IMR-90 (cell line): ENCODE measurements around the gene RABGGTA. TPM values are rescaled to one million over a fixed set of nuclear protein-coding genes. Genes with fewer than 3 reads are reported as not detected.

ENCODE experiments used
- polyA plus RNA-seq, 3 experiments: library from polyadenylated mRNA; depleted of rRNA; stranded (reverse); fragments of >200 nt; gene quantifications; 2 replicates each; pipeline ENCODE4 v1.2.3, GENCODE V29; 2012; ENCODE audit warnings: low replicate concordance in 1 of 3
- total RNA-seq: library from RNA; depleted of rRNA; stranded (reverse); fragments of >200 nt; gene quantifications from 2 replicates; pipeline ENCODE4 v1.2.3, GENCODE V29; 2012
- TF ChIP-seq, protein P1 (sequence below): conservative IDR thresholded peaks from 2 replicates; pipeline ENCODE4 v1.5.1; 2012; ENCODE audit warnings: mild to moderate bottlenecking, low read depth, low read length, improper control_type of control experiment

The RABGGTA gene
- total and polyA plus RNA-seq, 2 of the 4 experiments (the other 2 are of a cell fraction): 25.6 to 55.6 TPM

- TF ChIP-seq, protein P1, sequence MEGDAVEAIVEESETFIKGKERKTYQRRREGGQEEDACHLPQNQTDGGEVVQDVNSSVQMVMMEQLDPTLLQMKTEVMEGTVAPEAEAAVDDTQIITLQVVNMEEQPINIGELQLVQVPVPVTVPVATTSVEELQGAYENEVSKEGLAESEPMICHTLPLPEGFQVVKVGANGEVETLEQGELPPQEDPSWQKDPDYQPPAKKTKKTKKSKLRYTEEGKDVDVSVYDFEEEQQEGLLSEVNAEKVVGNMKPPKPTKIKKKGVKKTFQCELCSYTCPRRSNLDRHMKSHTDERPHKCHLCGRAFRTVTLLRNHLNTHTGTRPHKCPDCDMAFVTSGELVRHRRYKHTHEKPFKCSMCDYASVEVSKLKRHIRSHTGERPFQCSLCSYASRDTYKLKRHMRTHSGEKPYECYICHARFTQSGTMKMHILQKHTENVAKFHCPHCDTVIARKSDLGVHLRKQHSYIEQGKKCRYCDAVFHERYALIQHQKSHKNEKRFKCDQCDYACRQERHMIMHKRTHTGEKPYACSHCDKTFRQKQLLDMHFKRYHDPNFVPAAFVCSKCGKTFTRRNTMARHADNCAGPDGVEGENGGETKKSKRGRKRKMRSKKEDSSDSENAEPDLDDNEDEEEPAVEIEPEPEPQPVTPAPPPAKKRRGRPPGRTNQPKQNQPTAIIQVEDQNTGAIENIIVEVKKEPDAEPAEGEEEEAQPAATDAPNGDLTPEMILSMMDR: no peak
Measured at GRCh38 chr14:24243336-24243836, 28.0 kb downstream of the RABGGTA start (continued).
